ENCODE data around the gene AP1S3.

The AP1S3 gene

DNA sequence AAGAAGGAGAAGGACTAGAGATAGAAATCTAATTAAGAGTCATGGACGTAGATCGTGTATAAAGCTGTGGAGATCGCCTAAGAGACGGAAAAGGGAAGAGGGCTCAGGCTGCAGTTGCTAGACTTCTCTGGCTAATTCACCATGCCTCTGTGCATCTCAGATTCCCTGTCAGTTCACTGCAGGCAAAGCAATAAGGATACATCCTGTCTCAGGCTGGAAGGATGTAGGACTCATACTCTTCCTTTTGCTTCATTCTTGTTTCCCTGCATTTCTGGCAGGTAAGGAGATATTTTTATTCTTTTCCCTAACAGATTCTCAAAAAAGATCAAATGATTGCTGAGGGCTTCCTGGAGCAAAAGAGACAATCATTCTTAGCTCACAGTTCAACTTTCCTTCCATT lies 112.5 kb downstream of the AP1S3 start:
- no peak for DNase-seq

DNA sequence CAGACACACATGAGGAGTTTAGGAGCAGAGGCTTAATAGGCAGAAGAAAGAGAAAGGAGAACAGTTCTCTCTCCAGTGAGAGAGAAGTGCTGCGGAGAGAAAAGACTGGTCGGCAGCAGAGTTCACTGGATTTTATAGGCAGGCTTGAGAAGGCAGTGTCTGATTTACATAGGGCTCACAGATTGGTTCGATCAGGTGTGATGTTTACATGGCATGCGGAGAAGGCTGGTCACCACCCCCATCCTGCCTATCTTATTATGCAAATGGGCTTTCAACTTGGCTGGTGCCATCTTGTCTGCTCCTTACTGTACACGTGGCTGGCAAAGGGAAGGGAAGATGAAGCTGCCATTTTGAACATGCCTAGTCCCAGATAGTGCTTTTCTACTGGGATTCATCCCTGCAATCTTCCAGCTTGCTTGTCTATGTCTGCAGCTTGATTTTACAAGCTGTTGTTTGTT lies 113.4 kb downstream of the AP1S3 start:
- no peak for DNase-seq

DNA sequence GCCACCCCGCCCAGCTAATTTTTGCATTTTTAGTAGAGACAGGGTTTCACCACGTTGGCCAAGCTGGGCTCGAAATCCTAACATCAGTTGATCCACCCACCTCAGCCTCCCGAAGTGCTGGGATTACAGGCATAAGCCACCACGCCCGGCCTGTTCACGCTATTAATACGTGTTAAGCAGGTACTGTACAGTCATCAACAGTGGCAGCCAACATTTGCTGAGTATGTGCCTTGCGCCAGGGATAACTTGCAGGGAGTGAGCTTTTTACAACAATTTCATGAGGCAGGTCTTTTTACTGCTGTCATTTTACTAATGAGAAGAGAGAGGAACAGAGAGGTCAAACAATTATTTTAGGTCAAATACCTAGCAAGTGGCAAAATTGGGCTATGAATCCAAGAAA lies 115.2 kb downstream of the AP1S3 start:
- DNase-seq = no peak

DNA sequence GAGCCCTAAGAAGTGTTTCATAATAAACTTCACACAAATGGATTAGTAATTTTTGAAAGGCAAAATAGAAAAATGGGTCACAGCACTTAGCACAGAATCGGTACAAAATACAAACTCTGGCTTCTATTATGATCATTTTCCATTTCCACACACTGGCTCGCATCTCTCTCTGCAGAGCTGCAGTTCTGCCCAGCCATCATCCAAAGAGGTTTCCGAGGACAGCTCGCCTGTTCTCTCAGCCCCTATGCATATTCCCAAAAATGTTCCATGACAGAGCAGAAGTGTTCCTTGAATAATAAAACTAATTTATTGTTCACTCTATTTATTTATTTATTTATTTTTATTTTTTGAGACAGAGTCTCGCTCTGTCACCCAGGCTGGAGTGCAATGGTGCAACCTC lies 115.6 kb downstream of the AP1S3 start:
- DNase-seq = no peak

DNA sequence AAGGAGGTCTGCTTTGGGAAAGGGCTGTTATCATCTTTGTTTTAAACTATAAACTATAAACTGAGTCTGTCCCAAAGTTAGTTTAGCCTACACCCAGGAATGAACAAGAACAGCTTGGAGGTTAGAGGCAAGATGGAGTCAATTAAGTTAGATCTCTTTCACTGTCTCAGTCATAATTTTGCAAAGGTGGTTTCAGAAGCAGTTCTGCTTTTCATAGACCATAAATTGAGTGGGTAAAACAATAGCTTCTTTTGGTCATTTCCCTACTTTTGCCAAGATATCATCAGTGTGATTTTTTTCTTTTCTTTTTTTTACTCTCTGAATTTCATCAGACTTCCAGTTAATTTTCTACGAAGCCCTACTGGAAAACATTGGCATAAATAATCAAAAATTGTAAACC lies 117.0 kb downstream of the AP1S3 start:
- no peak for DNase-seq

DNA sequence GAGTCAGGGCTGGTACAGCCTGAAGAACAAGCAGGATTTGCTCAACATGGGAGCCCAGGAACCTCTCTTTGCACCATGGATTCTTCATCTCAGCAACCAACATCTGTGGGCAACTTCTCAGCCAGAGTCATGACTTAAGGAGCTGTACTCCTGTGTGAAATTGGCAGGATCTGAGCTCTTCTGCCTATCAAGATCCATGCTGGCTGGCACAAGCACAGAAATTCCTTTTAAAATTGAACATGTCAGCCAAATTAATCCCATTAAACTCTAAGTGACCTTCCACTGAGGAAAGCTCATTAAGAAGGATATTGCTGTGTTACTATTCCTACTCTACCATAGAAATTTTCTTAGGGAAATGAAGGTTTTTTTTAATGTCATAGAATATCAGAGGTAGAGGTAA lies 124.7 kb downstream of the AP1S3 start:
- no peak for DNase-seq

DNA sequence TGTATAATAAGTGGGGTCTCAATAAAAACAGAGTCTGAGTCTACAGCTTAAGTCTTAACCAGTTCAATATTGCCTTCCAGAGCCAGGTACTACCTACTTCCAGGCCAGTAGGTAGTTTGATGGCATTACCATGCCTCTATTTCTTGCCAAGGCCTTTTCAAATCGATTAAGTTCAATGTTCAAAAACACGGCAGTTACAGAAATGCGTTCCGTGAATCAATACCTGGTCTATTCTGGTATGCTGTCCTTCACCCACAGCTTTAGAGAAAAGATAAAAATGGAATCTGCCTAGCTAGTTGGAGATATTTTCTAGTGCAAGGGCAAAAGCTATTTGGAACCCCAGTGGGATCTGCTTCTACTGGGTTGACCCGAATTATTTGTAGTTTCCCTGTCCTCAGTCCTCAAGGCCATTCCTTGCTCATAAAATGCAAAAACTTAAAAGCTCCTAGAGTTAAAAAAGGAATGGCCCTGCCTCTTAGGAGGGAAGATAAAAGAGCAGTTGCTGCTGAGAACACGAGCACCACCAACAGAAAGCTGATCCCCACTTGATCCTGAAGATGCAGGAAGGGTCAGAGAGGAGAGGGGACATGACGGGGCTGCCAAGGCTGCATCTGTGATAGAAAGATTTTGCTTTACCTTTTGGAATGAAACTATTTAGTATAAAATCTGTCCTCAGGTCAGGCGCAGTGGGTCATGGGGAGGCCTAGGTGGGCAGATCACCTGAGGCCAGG lies 125.6 kb downstream of the AP1S3 start:
- DNase-seq = no peak

All from hypothalamus (tissue), 51 donors.